ENCODE measurements around the gene THBD.

THBD gene

GRCh38 chr20:23077277-23077676 lies 27.8 kb upstream of the THBD start:
- DNase-seq (ENCODE audit: low spot score) = no peak
- TF ChIP-seq, protein P1, sequence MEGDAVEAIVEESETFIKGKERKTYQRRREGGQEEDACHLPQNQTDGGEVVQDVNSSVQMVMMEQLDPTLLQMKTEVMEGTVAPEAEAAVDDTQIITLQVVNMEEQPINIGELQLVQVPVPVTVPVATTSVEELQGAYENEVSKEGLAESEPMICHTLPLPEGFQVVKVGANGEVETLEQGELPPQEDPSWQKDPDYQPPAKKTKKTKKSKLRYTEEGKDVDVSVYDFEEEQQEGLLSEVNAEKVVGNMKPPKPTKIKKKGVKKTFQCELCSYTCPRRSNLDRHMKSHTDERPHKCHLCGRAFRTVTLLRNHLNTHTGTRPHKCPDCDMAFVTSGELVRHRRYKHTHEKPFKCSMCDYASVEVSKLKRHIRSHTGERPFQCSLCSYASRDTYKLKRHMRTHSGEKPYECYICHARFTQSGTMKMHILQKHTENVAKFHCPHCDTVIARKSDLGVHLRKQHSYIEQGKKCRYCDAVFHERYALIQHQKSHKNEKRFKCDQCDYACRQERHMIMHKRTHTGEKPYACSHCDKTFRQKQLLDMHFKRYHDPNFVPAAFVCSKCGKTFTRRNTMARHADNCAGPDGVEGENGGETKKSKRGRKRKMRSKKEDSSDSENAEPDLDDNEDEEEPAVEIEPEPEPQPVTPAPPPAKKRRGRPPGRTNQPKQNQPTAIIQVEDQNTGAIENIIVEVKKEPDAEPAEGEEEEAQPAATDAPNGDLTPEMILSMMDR (IDR thresholded peaks at IDR 0.05; ENCODE audit: extremely low read depth, missing control alignments) = no peak

GRCh38 chr20:23074052-23074451 lies 24.6 kb upstream of the THBD start:
- DNase-seq (ENCODE audit: low spot score) = no peak
- TF ChIP-seq, protein P1 (IDR thresholded peaks at IDR 0.05; ENCODE audit: extremely low read depth, missing control alignments) = no peak

DNA sequence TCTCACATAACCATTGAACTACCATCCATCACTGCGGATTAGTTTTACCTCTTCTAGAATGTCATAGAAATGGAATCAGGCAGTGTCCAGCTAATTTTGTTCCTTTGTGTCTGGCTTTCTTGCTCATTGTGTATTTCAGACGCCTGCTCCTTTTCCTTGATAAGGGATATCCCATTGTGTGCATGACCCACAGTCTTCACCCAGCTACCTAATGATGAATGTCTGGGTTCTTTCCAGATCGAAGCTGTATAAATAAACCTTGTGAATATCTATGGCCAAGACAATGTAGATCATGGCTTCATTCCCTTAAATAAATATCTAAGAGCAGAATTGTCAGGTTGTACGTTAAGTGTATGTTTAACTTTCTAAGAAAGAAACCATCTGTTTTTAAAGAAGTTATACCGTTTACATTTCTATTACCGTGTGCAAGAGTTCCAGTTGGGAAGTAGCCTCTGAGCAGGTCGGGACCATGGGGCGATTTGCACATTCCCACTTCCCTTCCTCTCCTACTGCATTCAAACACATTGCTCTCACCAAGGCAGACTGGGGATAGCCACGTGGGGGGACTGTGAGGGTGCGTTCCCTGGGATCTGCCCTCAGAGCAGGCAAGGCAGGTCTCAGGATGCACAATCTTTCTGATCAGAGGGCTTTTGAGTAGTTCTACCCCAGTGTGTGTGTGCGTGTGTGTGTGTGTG lies 23.6 kb upstream of the THBD start:
- DNase-seq (ENCODE audit: low spot score) = no peak
- TF ChIP-seq, protein P1 (IDR thresholded peaks at IDR 0.05; ENCODE audit: extremely low read depth, missing control alignments) = no peak

DNA sequence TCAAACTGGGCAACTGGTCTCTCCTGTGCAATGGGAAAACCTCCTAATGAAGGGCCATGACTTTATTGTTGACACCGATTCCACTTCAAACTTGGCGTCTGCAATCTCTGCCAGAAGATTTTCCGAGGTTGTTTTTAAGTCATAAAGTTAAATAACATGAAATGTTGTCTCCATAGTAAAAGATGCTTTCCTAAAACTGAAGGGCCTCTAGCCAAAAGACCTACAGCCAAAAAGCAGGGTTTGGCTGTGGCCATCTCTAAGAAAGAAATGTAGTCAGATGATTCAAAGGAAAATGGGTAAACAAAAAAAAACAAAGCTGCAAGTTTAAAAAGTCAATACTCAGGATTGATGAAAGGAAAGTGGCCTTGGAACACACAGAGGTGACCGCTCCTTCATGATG lies 22.5 kb upstream of the THBD start:
- TF ChIP-seq, protein P1 (IDR thresholded peaks at IDR 0.05; ENCODE audit: extremely low read depth, missing control alignments) = no peak
- no peak for DNase-seq (ENCODE audit: low spot score)

- DNase-seq (ENCODE audit: low spot score) = no peak
- TF ChIP-seq, protein P1 (IDR thresholded peaks at IDR 0.05; ENCODE audit: extremely low read depth, missing control alignments) = no peak
Observed at GRCh38 chr20:23071398-23071797, 21.9 kb upstream of the THBD start.

DNA sequence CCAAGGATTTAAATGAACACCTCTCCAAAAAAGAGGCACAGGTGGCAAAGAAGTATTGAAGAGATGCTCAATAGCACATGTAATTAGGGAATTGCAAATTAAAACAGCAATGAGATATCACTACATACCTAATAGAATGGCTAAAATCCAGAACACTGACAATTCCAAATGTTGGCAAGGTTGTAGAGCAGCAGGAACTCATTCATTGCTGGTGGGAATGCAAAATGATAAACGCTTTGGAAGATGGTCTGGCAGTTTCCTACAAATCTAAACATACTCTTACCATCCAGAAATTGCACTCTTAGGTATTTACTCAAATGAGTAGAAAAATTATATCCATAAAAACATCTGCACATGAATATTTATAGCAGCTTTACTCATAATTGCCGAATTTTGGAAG lies 19.6 kb upstream of the THBD start:
- TF ChIP-seq, protein P1 (IDR thresholded peaks at IDR 0.05; ENCODE audit: extremely low read depth, missing control alignments) = no peak

GRCh38 chr20:23068283-23068682 lies 18.8 kb upstream of the THBD start:
- DNase-seq (ENCODE audit: low spot score) = no peak
- TF ChIP-seq, protein P1 (IDR thresholded peaks at IDR 0.05; ENCODE audit: extremely low read depth, missing control alignments) = no peak

More for the DNA sequence above, 19.6 kb upstream of the THBD start:
- DNase-seq (ENCODE audit: low spot score) = no peak
